Forelimb muscle (tissue), 1 donor: ENCODE measurements around the gene SH3TC1. TPM values are rescaled to one million over a fixed set of nuclear protein-coding genes. Genes with fewer than 3 reads are reported as not detected.

ENCODE experiments used
- DNase-seq: peaks from one replicate; pipeline ENCODE4 v3.0.0-alpha.2; 2013; ENCODE audit warnings: low read depth
- polyA plus RNA-seq: library from polyadenylated mRNA; unstranded; fragments of 120-200 nt; gene quantifications from one replicate; pipeline ENCODE4 v1.2.1, GENCODE V29; 2013; ENCODE audit not compliant: insufficient read length

Gene SH3TC1
- polyA plus RNA-seq, 1 donor = 8.5 TPM

DNA sequence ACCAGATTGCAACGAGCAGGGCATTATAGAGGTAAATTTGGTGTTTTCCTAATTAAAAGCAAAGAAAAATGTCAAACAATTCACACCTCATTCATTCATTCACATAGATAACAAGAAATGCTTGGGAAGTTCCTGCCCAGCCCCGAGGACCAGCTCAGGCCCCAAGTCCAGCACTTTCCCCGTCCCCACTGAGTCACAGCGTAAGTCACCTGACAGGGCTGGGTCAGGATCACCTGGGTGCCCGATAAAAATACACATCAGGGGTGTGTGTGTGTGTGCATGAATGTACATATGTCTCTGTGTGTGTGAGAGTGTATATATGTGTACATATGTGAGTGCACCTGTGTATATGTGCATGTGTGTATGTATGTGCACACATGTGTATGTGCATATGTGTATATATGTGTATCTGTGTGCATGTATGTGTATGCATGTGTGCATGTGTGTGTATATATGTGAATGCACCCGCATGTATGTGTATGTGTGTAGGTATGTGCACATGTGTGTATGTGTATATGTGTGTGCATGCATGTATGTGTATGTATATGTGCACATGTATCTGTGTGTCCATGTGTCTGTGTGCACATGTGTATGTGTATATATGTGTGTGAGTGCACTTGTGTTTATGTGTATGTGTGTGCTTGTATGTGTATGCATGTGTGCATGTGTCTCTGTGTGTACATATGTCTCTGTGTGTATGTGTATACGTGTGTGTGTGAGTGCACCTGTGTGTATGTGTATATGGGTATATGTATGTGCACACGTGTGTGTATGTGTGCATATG is 18.6 kb upstream of the SH3TC1 start:
- no peak for DNase-seq

DNA sequence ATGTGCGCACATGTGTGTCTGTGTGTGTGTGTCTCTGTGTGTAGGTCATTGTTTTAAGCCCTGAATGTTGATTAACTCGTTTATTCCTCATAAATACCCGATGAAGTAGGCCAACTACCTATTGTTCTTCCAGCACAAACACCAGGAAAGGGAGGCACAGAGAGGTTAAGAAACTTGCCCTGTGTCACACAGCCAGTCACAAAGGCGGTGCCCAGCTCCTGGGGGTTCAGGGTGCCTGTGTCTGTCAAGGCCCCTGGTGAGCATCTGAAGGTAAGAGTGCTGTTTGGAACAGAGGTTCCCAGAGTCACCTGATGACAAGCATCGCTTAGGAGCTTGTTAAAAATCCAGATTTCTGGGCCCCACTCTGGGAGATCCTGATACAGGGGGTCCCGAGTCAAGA is 18.0 kb upstream of the SH3TC1 start:
- DNase-seq = no peak

DNA sequence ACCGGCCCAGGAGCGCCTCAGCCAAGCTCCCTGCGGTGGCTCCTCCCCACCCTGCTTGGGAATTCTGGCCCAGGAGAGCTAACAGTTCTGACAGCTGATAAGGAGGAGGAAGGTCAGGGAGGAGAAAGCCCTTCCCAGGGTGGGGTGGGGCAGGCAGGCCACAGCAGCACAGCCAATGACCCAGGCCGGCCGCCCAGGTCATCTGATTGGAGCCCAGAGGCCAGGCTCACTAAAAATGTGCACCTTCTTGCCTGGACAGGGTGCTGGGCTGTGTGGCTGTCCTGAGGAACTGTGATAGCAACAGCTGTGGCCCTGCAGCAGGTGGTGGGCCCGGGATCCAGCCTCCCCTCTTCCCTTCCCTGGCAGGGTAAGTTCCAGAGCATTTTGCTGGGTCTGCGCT is 17.2 kb upstream of the SH3TC1 start:
- no peak for DNase-seq

DNA sequence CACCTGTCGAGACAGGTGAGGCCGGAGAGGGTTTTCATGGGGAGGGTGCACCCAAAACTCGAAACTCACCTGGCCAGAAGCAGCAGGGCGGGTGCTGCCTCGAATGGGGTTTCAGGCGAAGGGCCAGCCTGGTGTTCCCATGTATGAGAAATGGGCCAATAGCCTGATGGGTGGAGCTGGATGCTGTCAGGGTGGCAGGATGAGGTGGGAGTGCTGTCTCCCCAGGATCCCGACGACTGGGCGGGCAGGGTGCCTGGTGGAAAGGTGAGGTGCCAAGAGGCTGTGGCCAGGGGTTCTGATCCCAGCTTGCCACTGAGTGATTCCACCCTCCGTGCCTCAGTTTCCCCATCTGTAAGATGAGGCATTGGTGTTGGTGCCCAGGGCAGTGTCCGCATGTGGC is 16.8 kb upstream of the SH3TC1 start:
- DNase-seq = no peak

DNA sequence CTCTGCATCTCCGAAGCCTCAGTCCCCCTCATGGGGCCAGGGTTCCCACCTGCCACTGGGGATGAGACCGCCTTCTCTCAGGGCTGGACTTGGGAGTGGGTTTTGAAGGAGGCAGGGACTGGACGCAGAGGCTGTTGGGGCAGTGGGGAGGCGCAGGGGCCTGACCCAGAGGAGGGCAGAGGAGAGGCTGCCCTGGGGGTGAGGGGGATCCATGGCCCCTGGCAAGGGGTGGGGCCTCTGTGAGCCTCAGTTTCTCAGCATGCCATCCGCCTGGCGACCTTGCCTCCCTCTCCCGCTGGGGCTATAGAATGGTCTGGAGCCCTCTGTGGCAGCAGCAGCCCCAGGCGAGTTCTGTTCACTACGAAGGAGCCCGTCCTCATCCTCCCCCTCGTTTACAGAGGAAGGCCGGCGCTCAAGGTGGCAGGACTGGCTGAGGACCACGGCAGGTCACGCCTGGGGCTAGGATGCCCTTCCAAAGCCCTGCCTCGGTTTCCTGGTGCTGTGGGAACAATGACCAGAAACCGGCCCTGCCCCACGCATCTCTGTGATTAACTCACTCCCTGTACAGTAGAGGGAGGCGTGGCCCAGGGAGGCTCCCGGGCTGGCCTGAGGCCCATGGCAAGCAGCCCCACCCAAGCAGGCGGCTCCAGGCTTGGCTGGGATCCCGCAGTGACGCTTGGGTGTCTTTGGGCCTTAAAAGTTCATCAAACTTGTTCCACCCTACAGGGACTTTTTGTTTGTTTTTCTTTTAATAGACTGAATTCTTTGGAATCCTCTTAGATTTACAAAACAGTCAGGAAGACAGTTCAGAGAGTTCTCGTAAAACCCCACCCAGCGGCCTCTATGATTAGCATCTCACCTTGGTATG is 16.0 kb upstream of the SH3TC1 start:
- DNase-seq = no peak

DNA sequence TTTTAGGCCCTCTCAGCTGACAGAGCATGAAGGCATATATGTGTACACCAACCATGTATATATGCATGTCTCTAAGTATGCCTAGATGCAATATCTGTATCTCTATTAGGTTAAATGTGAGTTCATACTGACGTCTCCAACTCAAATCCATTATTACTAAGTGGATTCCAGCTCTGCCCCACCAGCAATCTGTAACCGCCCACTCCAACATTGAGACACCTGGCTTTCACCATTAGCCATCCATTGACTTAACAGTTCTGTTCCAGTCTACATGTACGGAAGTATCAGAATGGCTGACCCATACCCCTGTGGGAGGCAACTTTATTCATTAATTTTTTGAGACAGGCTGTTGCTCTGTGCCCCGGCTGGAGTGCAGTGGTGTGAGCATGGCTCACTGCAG is 15.0 kb upstream of the SH3TC1 start:
- DNase-seq = no peak

DNA sequence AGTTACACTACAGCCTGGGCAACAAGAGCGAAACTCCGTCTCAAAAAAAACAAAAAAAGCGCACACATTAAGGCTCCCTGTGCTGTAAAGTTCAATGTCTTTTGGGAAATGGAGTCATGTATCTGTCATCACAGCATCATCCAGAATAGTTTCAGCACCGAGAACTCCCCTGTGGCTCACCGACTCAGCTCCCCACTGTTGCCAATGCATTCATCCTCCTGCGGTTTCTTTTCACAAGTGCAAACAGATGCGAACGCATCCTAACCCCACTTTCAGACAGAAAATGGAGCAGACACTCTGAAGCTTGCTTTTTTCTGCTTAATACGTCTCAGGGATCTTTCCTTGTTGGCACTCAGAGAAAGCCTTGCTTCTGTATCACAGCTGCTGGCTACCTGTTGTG is 13.8 kb upstream of the SH3TC1 start:
- no peak for DNase-seq

DNA sequence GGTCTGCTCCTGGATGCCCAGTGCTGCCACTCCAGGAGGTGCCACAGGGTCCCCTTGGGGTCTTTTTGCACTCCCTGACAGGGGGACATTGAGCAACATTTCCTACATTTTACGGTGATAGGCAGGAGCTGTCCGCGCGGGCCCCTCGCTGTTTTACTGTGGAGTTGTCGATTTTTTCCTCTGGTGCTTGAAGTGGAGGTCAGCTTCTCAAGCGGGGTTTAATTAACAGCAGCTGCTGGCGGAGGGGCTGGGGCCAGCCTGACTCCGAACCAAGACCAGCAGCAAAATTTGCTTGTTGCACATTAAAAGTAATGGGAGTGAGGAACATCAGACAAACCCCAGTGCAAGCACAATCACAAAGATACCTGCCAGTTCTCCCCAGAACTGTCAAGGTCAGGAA is 13.2 kb upstream of the SH3TC1 start:
- DNase-seq = no peak

DNA sequence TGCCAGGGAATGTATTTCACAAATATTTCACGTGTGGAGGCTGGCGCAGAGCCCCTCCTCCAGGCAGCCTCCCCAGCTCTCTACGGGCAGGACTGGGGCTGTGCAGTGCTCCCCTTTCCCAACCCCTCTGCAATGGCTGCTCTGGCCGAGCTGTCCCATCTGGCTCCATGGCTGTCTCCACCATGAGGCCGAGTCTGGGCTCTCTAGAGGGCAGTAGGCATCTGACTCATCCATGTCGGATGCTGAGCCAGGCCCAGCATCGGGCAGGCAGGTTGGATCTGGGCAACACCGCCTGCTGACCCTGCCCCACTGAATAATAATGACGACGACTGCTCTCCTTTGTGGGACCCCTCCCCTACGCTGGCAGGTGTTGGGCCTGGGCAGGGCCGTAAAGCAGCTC is 11.0 kb upstream of the SH3TC1 start:
- no peak for DNase-seq

DNA sequence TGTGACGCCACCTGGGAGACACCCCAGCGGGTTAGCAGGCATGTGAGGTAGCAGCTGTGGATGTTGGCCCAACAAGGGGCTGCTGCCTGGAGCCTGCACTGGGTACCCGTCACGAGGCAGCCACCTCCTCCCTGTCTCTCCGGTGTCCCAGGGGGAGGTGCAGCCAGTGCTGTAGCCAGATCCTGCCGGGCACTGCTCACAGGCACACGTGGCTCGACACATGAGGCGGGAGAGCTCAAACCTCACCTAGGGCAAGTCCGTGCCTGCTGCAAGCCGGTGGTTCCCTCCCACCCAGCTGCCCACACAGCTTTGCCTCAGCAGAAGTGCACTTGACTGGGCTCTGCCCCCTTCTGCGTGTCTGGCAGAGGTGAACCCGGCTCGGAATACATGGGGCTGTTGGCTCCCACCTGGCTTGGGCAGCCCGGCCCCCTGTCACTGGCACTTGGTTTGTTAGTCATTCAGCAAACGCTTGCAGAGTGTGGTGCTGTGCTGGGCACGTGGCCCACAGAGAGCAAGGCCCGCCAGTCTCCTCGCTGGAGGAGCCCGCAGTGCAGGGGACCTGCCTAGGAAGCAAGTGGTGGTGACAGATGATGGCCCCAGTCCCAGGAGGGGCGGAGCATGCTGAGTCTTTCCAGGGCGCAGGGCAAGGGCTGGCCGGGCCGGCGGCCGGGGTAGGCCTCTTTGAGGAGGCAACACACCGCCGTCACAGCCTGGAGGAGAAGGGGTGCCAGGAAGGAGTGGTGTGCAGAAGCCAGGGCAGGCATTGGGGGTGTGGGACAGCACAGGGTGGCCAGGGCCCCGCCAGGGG is 10.1 kb upstream of the SH3TC1 start:
- no peak for DNase-seq

DNA sequence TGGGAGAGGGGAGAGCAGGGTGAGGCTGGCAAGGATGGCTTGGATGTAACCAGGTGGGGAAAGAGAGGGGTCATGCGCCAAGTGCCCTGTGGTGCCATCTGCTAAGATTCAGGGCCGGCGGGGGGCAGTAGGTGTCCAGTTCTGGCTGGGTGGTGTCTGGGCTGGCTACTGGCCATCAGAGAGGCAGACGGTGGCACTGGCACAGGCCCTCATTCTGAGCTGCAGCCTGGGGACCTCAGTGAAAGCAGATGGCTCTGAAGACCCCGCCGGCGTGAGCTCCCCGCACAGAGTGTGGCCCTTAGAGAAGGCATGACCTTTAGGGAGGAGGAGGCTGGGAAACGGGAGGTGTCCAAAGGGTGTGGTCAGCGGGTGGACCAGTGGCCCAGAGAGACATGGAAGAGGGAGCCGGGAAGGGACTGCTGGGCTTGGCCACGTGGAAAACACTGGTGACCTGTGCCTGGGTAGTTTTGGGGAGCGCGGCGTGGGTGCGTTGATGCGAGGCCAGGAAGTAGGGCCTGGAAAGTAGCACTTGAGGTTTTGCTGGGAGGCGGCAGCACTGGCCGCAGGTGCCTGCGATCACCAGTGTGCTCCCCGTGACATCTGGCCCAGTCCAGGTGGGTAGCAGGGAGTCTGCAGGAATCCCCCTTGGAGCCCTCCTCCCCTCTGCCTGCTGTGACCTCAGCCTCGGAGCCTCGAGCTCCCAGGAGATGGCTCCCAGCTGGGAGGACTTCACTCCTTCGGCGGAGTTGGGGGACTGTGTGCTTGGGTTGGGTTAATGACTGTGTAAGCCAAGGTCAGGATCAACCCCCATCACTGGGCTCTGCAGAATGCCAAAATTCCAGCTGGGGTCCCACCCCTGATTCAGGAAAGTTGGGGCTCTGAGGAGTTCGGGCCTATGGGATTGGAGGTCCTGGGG is 9.3 kb upstream of the SH3TC1 start:
- DNase-seq = no peak

DNA sequence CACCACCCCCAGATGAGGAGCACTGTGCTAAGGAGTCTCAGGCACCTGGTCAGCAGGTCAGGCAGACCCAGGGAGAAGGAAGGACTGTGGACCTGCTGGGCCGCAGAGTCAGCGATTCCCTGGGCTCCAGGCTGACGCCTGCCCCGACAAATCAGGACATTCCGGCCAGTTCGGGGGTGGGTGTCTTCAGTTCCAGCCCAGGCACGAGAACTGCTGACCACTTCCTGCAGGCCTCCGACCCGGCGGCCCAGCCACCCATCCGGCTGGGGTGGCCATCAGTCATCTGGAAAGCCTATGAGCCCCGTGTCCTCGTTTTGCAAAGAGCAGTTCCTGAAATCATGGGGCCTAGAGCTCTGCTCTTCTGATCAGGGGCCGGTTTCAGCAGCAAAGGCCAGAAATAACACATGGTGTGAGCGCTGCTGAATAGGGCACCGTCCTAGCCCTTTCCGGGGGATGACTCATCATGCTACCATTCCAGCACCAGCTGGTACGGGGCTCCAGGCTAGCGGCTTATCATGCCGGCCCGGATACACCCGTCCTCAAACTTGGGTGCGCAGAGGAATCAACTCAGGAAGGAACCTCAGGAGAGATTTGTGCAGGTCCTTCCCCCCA is 7.8 kb upstream of the SH3TC1 start:
- DNase-seq = no peak

DNA sequence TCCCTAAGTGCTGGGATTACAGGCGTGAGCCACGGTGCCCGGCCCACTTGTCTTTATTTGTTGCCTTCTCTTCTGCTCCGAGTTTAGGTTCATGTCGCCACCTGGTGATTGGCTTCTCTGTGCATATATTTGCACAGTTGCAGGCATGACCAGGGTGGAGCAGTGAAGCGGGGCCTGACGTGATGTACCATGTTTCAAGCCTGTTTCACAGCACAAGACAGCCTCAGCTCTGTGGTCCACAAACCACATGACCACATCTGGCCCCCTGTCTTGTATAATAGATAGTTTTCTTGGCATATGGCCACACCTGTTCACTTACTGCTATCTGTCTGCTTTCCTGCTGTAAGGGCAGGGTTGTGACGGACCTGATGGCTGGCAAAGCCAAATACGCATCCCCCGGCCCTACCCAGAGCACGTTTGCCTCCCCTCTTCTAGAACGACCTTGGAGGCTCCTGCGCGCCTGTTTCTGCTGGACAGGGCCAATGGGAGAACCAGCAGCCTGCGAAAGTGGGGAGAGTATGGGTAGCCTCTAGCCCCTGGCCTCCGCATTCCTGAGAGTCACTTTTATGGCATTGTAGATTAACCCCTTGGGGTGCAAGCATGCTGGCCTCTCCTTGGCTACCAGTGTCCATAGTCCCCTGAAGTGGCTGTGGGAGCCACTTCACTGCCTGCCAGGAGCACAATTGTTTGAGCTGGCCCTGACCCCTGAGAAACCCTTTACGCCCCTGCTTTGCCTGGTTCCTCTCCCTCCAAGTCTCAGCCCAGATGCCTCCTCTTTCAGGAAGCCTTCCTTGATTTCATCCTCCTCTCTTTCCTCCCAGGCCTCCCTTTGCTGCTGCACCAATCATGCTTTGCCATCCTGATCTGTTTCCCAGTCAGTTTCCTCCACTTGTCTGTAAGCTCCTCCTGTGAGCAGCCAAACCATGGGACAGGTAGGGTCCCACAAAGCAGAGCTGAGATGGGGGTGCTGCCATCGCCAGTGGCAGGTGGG is 6.0 kb upstream of the SH3TC1 start:
- DNase-seq = no peak

DNA sequence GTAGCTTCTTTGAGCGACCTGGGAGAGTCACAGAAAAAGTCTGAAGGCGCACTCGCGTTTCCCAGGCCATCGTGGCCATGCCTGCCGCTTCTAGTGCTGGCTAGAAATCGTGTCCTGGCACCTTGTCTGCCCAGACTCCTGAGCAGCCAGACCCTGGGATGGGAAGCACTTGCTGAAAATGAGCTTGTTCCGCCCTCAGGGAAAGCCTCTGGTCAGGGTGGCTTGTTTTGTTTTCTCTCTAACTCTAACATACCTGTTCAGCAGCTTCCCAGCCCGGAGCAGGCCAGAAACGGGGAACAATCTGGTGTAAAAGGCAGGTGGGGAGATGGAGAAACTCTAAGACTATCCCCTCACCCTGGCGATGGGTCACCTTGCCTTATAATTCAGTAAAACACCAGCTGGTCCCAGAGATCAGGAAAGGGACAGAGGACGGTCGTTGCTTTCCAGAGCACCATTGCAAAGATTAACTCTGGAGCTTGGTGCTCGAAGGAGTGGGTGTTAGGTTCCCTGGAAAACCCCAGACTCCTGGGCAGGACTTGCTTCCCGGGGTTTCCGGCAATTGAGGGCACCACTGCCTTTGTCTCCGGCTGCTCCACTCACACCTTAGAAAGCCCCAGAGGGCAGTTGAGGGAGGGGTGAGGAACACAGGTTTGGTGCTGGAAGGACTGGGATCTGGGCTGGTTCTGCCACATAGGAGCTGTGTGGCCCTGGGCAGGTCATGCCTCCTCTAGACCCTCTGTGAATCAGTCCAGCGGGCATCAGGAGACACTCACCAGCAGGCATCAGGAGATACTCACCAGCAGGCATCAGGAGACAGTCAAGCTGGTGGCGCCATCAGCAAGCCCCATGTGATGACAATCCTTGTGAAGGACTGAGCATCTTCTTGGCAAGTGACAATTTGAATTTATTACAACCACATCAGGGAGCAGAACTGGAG is 4.5 kb upstream of the SH3TC1 start:
- DNase-seq = no peak

DNA sequence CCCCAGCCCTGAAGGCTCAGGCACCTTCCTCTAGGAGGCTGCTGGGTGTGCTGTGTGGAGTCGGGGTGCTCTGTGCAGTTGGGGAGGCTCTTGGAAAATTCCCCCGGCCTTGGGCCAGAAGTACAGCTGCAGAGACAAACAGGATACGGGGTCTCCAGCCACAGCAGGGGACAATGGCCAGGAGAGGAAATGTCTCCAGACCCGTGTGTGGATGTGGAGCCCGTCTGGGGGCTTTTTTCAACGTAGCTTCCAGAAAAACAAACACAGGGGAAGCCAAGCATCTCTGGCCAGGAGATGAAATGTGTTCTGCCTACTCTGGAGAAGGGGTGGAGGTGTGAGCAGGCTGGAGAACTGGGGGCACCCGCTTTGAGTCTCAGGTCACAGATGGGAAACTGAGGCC is 3.7 kb upstream of the SH3TC1 start:
- DNase-seq = no peak

DNA sequence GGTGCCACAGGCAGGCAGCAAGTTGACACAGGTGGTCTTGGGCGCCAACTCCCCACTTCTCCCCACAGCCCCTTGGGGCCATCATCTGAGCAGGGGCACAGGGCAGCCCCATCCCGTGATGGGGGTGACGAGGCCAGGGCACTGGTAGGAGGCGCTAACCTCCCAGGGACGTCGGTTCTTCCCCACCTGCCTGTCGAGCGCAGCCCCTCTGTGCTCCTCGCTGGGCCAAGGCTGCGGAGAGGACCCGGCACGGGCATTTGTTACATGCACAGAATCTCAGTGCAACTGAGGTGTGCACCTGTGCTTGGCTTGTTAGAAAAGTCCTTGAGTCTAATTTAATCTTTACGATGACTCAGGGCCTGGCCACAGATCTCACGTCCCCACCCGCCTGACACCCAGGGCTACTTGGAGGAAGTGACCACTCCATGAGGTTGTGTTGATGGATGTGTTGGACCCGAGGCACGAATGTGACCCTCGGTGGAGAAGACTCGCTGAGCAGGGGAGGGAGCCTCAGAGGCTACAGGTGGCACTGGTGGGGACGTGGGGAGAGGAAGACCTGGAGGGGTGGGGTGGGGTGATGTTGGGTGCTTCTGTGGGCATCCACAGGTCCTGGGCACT is 3.1 kb upstream of the SH3TC1 start:
- DNase-seq = no peak

DNA sequence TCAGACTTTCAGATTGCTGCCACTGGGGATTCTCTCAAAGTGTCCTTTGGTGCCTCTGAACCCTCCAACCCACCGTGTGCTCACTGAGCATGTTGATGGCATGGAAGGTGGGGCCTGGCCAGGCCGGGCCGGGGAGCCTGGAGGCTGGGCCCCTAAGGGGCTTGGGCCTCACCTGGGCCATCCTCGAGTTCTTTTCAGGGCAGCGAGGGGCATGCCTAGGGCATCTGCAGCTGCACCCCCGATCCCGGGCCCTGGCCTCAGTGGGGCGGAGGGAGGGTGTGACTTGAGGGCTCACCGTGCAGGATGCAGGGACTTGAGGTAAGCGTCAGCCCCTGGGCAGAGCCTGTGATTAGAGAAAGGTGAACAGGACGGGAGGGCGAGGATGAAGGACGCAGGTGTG is 1.6 kb upstream of the SH3TC1 start:
- no peak for DNase-seq
